Panc1 (cell line): ENCODE measurements around the gene OCEL1. TPM values are rescaled to one million over a fixed set of nuclear protein-coding genes. Genes with fewer than 3 reads are reported as not detected.

Experiments used
- ATAC-seq: fragments of 200-7000 bp; cut with Tn5 transposase; 2 replicates; pipeline ENCODE4 v1.9.1; 2020; ENCODE audit warnings: mild to moderate bottlenecking, moderate library complexity
- BruUV-seq: library from RNA; stranded (reverse); fragments of 400-500 nt; replicated peaks from 2 replicates; lab custom pipeline; 2021; lab: Mats Ljungman, UMichigan
- CTCF ChIA-PET: fragments of 300-600 bp; sonication (Branson Sonifier 250); formaldehyde crosslinking; loops from one replicate; lab custom pipeline; 2022; ENCODE audit warnings: antibody characterized with exemption; lab: Charles Lee
- POLR2A ChIA-PET: fragments of 300-600 bp; sonication (Branson Sonifier 250); formaldehyde crosslinking; loops from one replicate; lab custom pipeline; 2022; ENCODE audit warnings: antibody characterized with exemption; lab: Charles Lee
- DNase-seq: peaks from one replicate; pipeline ENCODE4 v3.0.0-alpha.2; 2010; ENCODE audit warnings: low read depth, low spot score
- H3K27ac ChIP-seq: 2 replicates; pipeline ENCODE4 v1.5.1; 2011; ENCODE audit warnings: mild to moderate bottlenecking, low read length, inconsistent platforms
- H3K27me3 ChIP-seq: fragments of 200-500 bp; sonication (Bioruptor generic); 2 replicates; pipeline ENCODE4 v1.6.0; 2014; ENCODE audit warnings: low read length, inconsistent platforms; ENCODE audit not compliant: control insufficient read depth, insufficient read depth
- H3K36me3 ChIP-seq: fragments of 200-500 bp; sonication (Bioruptor generic); 2 replicates; pipeline ENCODE4 v1.5.1; 2014; ENCODE audit warnings: inconsistent platforms, mild to moderate bottlenecking, low read length, moderate library complexity; ENCODE audit not compliant: control insufficient read depth, insufficient read depth
- H3K4me1 ChIP-seq: 2 replicates; pipeline ENCODE4 v1.5.1; 2011; ENCODE audit warnings: inconsistent platforms, mild to moderate bottlenecking, low read length, moderate library complexity; ENCODE audit not compliant: control insufficient read depth, insufficient read depth
- H3K4me3 ChIP-seq, 2 experiments: 2 replicates each; pipeline ENCODE4 v1.5.1; 2011 to 2012; ENCODE audit warnings: low read depth in 2 of 2, low read length in 2 of 2, mild to moderate bottlenecking in 2 of 2, inconsistent platforms in 1 of 2, moderate library complexity in 1 of 2
- H3K9me3 ChIP-seq: fragments of 200-500 bp; sonication (Bioruptor generic); 2 replicates; pipeline ENCODE4 v1.5.1; 2014; ENCODE audit warnings: low read depth, mild to moderate bottlenecking, inconsistent platforms, low read length, moderate library complexity; ENCODE audit not compliant: control insufficient read depth, insufficient read depth
- POLR2AphosphoS5 ChIP-seq: IDR thresholded peaks from 2 replicates; pipeline ENCODE4 v1.6.1; 2012; ENCODE audit warnings: mild to moderate bottlenecking, low read depth, low read length, moderate library complexity
- REST ChIP-seq, 2 experiments: IDR thresholded peaks; 2 replicates each; pipeline ENCODE4 v1.6.1; 2011 to 2012; ENCODE audit warnings: low read depth in 2 of 2, control low read depth in 1 of 2, low read length in 1 of 2, mild to moderate bottlenecking in 1 of 2, moderate library complexity in 1 of 2; ENCODE audit not compliant: insufficient read depth in 1 of 2
- SIN3A ChIP-seq: IDR thresholded peaks from 2 replicates; pipeline ENCODE4 v1.6.1; 2012; ENCODE audit warnings: low read depth, mild to moderate bottlenecking, low read length, moderate library complexity, borderline replicate concordance; ENCODE audit not compliant: insufficient read depth
- TCF7L2 ChIP-seq: IDR thresholded peaks from 2 replicates; pipeline ENCODE4 v1.6.1; 2011; ENCODE audit warnings: mild to moderate bottlenecking, low read depth, low read length, inconsistent platforms
- in situ Hi-C: cut with HindIII; loops from 2 replicates; pipeline ENCODE4 v1.10.0; 2016; ENCODE audit warnings: low sequenced_read_pairs, low pct_unique_long_range_greater_than_20kb
- intact Hi-C: fragments of 100-400 bp; cut with micrococcal nuclease; formaldehyde crosslinking; loops from one replicate; pipeline ENCODE4 v1.10.0; 2022; ENCODE audit not compliant: unreplicated experiment
- total RNA-seq: library from RNA; stranded (reverse); gene quantifications from one replicate; pipeline ENCODE4 v1.2.1, GENCODE V29; 2021; ENCODE audit not compliant: unreplicated experiment
- TF ChIP-seq, protein P1 (sequence below): fragments of 450-650 bp; IDR thresholded peaks from 2 replicates; pipeline ENCODE4 v1.5.1; 2017; ENCODE audit warnings: mild to moderate bottlenecking

Gene OCEL1
- total RNA-seq, 1 experiment from 2014 or later = 37.1 TPM

DNA sequence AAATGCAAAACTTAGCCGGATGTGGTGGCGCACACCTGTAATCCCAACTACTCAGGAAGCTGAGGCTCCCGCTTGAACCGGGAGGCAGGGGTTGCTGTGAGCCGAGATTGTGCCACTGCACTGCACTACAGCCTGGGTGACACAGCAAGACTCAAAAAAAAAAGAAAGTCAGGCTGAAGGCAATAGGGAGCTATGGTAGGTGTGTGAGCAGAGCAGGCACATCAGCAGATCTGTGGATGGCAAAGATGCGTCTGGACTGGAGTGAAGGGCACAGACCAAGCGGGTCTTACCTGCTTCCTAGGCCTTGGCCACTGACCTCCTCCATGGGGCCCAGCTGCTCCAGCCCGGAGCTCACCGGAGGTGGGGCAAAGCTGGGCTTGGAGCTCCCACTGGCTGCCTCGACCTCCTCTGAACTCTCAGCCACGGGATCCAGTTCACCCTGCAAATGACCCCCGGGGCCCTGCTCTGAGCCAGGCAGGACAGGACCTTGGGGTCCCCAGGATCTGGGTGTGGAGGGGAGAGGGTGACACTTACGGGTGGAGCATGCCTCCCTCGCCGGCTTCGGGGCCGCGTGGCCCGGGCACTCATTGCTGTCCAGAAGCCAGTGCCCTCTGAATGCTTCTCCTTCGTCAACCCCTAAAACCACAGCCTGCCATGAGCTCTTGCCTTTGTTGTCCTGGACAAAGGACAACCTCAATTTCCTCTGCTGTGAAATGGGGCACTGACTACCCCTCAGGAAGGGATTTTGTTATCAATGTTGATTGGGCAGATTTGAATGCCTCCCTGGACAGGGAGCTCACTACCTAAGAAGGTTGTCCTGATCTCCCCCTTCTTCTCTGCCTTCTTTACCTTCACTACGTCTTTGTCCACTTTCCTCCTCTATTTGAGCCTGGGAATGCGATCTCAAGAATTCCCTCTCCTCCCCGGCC is 38.0 kb downstream of the OCEL1 start:
- in situ Hi-C loops (no loop called here), intact Hi-C loops (no loop called here)
- no peak for TF ChIP-seq REST (IDR thresholded peaks at IDR 0.05; ENCODE audit: insufficient read depth in 1 of 2, low read depth in 2 of 2, low read length in 1 of 2)
- no peak for TF ChIP-seq SIN3A
- no peak for TF ChIP-seq POLR2AphosphoS5
- TF ChIP-seq, protein P1, sequence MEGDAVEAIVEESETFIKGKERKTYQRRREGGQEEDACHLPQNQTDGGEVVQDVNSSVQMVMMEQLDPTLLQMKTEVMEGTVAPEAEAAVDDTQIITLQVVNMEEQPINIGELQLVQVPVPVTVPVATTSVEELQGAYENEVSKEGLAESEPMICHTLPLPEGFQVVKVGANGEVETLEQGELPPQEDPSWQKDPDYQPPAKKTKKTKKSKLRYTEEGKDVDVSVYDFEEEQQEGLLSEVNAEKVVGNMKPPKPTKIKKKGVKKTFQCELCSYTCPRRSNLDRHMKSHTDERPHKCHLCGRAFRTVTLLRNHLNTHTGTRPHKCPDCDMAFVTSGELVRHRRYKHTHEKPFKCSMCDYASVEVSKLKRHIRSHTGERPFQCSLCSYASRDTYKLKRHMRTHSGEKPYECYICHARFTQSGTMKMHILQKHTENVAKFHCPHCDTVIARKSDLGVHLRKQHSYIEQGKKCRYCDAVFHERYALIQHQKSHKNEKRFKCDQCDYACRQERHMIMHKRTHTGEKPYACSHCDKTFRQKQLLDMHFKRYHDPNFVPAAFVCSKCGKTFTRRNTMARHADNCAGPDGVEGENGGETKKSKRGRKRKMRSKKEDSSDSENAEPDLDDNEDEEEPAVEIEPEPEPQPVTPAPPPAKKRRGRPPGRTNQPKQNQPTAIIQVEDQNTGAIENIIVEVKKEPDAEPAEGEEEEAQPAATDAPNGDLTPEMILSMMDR = no peak
- no peak for TF ChIP-seq TCF7L2
- DNase-seq = no peak
- H3K27ac ChIP-seq = no peak overlapping the region
- CTCF ChIA-PET = no interaction called here
- BruUV-seq = no TSS peak
- H3K27me3 ChIP-seq = no peaks in the 10 kb centered on the region
- H3K4me1 ChIP-seq = no peaks in the 10 kb centered on the region
- POLR2A ChIA-PET = no interaction called here
- no peak overlapping the region for H3K4me3 ChIP-seq
- peaks cover 4% of the 10 kb centered on the region; the same call in 1 of the 2 replicates for H3K36me3 ChIP-seq
- no peaks in the 10 kb centered on the region for H3K9me3 ChIP-seq
- ATAC-seq = no peak

GRCh38 chr19:17264641-17264979 is 38.6 kb downstream of the OCEL1 start, which contains the start of gene USHBP1:
USHBP1 (minus strand) TSS chr19:17264745; CDS start chr19:17264299, 446 bp downstream.
- Histone ChIP-seq H3K36me3 (peaks cover 4% of the 10 kb centered on the region; the same call in 1 of the 2 replicates), H3K9me3 (no peaks in the 10 kb centered on the region), H3K27me3 (no peaks in the 10 kb centered on the region), H3K4me3 (no peak within 1 kb of the TSS), H3K27ac (no peak within 1 kb of the TSS), H3K4me1 (no peaks in the 10 kb centered on the region)
- ATAC-seq (no peak), DNase-seq (no peak)
- no TSS peak for BruUV-seq
- in situ Hi-C loops (no loop called here), intact Hi-C loops (no loop called here)
- ChIA-PET CTCF (no interaction called here), POLR2A (no interaction called here)
- TF ChIP-seq REST (IDR thresholded peaks at IDR 0.05; ENCODE audit: insufficient read depth in 1 of 2, low read depth in 2 of 2, low read length in 1 of 2) (no peak), TCF7L2 (no peak), SIN3A (no peak), POLR2AphosphoS5 (no peak)
- TF ChIP-seq, protein P1 = no peak
